K562 (cell line): ENCODE measurements around the gene MINDY4.

Experiments used
- CBX5 ChIP-seq: IDR thresholded peaks from 2 replicates; pipeline ENCODE4 v1.6.1; 2014; ENCODE audit warnings: low read depth, borderline replicate concordance
- CHD2 ChIP-seq: IDR thresholded peaks from 2 replicates; pipeline ENCODE4 v1.6.1; 2011; ENCODE audit warnings: low read depth, low read length
- EP300 ChIP-seq: IDR thresholded peaks from 2 replicates; pipeline ENCODE4 v1.6.1; 2012; ENCODE audit warnings: low read length, improper control_type of control experiment
- JUNB ChIP-seq: fragments of 450-650 bp; formaldehyde crosslinking; conservative IDR thresholded peaks from 2 replicates; pipeline ENCODE4 v1.4.0; 2020; ENCODE audit warnings: mild to moderate bottlenecking
- POLR2AphosphoS5 ChIP-seq: IDR thresholded peaks from 2 replicates; pipeline ENCODE4 v1.6.1; 2011; ENCODE audit warnings: mild to moderate bottlenecking, low read depth, low read length, moderate library complexity; ENCODE audit not compliant: control insufficient read depth, insufficient read depth
- POLR2G ChIP-seq: fragments of 200-400 bp; formaldehyde crosslinking; IDR thresholded peaks from 2 replicates; pipeline ENCODE4 v1.6.1; 2017; ENCODE audit warnings: low read depth, mild to moderate bottlenecking, antibody characterized with exemption, low read length, moderate library complexity
- RBBP5 ChIP-seq: fragments of 200-600 bp; sonication (generic); IDR thresholded peaks from 2 replicates; pipeline ENCODE4 v1.6.1; 2012; ENCODE audit warnings: borderline replicate concordance, mild to moderate bottlenecking, low read length, control low read depth, inconsistent platforms; ENCODE audit not compliant: insufficient read depth, poor library complexity, severe bottlenecking
- SRF ChIP-seq, 2 experiments: fragments of 250-450, 450-650 bp in 1 of 2; sonication (Bioruptor Pico) in 1 of 2; sonication (generic) in 1 of 2; formaldehyde crosslinking; IDR thresholded peaks; 2 replicates each; pipeline versions ENCODE4 v1.5.0 to v1.5.1; 2020 to 2022; ENCODE audit warnings: mild to moderate bottlenecking in 1 of 2, missing genetic modification reagents in 1 of 2
- THRAP3 ChIP-seq: fragments of 450-650 bp; IDR thresholded peaks from 2 replicates; pipeline ENCODE4 v1.6.1; 2016; ENCODE audit warnings: mild to moderate bottlenecking, inconsistent platforms, borderline replicate concordance
- USF2 ChIP-seq: sonication (generic); formaldehyde crosslinking; IDR thresholded peaks from 2 replicates; pipeline ENCODE4 v1.5.0; 2020; ENCODE audit warnings: missing genetic modification reagents
- TF ChIP-seq, protein P1 (sequence below), 3 experiments: IDR thresholded peaks in 2 of 3; conservative IDR thresholded peaks in 1 of 3; 2 replicates each; pipeline ENCODE4 v1.5.1; 2011 to 2012; ENCODE audit warnings: low read length in 3 of 3, mild to moderate bottlenecking in 3 of 3, control low read depth in 2 of 3, improper control_type of control experiment in 1 of 3, inconsistent platforms in 1 of 3, low read depth in 1 of 3, mixed read lengths in 1 of 3, moderate library complexity in 1 of 3; ENCODE audit not compliant: insufficient read depth in 2 of 3
- TF ChIP-seq, protein P2 (sequence below): sonication (generic); formaldehyde crosslinking; IDR thresholded peaks from 2 replicates; pipeline ENCODE4 v1.8.0; 2023; ENCODE audit warnings: missing genetic modification reagents, mild to moderate bottlenecking, borderline replicate concordance
- TF ChIP-seq, protein P3 (sequence below): sonication (generic); formaldehyde crosslinking; IDR thresholded peaks from 2 replicates; pipeline ENCODE4 v1.4.0; 2020; ENCODE audit warnings: mild to moderate bottlenecking, missing genetic modification reagents

GRCh38 chr7:30722671-30723070 is 48.5 kb upstream of the MINDY4 start:
- TF ChIP-seq POLR2AphosphoS5 (no peak), CBX5 (no peak), RBBP5 (no peak), CHD2 (no peak), SRF (CRISPR knock-in tag; IDR thresholded peaks at IDR 0.05) (no peak), EP300 (no peak), JUNB (CRISPR knock-in tag) (no peak), USF2 (CRISPR knock-in tag) (no peak), POLR2G (no peak), THRAP3 (no peak)
- TF ChIP-seq, protein P1, sequence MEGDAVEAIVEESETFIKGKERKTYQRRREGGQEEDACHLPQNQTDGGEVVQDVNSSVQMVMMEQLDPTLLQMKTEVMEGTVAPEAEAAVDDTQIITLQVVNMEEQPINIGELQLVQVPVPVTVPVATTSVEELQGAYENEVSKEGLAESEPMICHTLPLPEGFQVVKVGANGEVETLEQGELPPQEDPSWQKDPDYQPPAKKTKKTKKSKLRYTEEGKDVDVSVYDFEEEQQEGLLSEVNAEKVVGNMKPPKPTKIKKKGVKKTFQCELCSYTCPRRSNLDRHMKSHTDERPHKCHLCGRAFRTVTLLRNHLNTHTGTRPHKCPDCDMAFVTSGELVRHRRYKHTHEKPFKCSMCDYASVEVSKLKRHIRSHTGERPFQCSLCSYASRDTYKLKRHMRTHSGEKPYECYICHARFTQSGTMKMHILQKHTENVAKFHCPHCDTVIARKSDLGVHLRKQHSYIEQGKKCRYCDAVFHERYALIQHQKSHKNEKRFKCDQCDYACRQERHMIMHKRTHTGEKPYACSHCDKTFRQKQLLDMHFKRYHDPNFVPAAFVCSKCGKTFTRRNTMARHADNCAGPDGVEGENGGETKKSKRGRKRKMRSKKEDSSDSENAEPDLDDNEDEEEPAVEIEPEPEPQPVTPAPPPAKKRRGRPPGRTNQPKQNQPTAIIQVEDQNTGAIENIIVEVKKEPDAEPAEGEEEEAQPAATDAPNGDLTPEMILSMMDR (IDR thresholded peaks at IDR 0.05 in 2 of 3, conservative IDR thresholded peaks at IDR 0.05 in 1 of 3; ENCODE audit: insufficient read depth in 2 of 3, low read depth in 1 of 3, low read length in 3 of 3): no peak
- TF ChIP-seq, protein P2, sequence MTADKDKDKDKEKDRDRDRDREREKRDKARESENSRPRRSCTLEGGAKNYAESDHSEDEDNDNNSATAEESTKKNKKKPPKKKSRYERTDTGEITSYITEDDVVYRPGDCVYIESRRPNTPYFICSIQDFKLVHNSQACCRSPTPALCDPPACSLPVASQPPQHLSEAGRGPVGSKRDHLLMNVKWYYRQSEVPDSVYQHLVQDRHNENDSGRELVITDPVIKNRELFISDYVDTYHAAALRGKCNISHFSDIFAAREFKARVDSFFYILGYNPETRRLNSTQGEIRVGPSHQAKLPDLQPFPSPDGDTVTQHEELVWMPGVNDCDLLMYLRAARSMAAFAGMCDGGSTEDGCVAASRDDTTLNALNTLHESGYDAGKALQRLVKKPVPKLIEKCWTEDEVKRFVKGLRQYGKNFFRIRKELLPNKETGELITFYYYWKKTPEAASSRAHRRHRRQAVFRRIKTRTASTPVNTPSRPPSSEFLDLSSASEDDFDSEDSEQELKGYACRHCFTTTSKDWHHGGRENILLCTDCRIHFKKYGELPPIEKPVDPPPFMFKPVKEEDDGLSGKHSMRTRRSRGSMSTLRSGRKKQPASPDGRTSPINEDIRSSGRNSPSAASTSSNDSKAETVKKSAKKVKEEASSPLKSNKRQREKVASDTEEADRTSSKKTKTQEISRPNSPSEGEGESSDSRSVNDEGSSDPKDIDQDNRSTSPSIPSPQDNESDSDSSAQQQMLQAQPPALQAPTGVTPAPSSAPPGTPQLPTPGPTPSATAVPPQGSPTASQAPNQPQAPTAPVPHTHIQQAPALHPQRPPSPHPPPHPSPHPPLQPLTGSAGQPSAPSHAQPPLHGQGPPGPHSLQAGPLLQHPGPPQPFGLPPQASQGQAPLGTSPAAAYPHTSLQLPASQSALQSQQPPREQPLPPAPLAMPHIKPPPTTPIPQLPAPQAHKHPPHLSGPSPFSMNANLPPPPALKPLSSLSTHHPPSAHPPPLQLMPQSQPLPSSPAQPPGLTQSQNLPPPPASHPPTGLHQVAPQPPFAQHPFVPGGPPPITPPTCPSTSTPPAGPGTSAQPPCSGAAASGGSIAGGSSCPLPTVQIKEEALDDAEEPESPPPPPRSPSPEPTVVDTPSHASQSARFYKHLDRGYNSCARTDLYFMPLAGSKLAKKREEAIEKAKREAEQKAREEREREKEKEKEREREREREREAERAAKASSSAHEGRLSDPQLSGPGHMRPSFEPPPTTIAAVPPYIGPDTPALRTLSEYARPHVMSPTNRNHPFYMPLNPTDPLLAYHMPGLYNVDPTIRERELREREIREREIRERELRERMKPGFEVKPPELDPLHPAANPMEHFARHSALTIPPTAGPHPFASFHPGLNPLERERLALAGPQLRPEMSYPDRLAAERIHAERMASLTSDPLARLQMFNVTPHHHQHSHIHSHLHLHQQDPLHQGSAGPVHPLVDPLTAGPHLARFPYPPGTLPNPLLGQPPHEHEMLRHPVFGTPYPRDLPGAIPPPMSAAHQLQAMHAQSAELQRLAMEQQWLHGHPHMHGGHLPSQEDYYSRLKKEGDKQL (CRISPR knock-in tag): no peak
- TF ChIP-seq, protein P3, sequence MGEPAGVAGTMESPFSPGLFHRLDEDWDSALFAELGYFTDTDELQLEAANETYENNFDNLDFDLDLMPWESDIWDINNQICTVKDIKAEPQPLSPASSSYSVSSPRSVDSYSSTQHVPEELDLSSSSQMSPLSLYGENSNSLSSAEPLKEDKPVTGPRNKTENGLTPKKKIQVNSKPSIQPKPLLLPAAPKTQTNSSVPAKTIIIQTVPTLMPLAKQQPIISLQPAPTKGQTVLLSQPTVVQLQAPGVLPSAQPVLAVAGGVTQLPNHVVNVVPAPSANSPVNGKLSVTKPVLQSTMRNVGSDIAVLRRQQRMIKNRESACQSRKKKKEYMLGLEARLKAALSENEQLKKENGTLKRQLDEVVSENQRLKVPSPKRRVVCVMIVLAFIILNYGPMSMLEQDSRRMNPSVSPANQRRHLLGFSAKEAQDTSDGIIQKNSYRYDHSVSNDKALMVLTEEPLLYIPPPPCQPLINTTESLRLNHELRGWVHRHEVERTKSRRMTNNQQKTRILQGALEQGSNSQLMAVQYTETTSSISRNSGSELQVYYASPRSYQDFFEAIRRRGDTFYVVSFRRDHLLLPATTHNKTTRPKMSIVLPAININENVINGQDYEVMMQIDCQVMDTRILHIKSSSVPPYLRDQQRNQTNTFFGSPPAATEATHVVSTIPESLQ: no peak
